Activated CD4-positive, alpha-beta T cell treated with anti-CD3 and anti-CD28 coated beads, Interleukin-2, amount 10 ng/mL, durations not matched to agents 24 days and 14 days (primary cell): ENCODE results near the gene THSD1. TPM values are rescaled to one million over a fixed set of nuclear protein-coding genes. Genes with fewer than 3 reads are reported as not detected.
A peak's percentile ranks its signal among the peaks of the same experiment; 100 is the strongest.

Experiments
- DNase-seq: peaks from one replicate; pipeline ENCODE4 v3.0.0; 2022
- H3K27ac Mint-ChIP-seq: one replicate; pipeline ENCODE4 v1.8.0; 2022; ENCODE audit warnings: mild to moderate bottlenecking, mixed read lengths
- H3K27me3 Mint-ChIP-seq: one replicate; pipeline ENCODE4 v1.8.0; 2022; ENCODE audit warnings: mixed read lengths
- H3K36me3 Mint-ChIP-seq: one replicate; pipeline ENCODE4 v1.8.0; 2022; ENCODE audit warnings: low read depth, mild to moderate bottlenecking, mixed read lengths
- H3K4me1 Mint-ChIP-seq: one replicate; pipeline ENCODE4 v1.8.0; 2021; ENCODE audit warnings: mixed read lengths
- H3K4me3 Mint-ChIP-seq: one replicate; pipeline ENCODE4 v1.8.0; 2022; ENCODE audit warnings: mild to moderate bottlenecking, moderate library complexity, mixed read lengths
- H3K9me3 Mint-ChIP-seq: one replicate; pipeline ENCODE4 v1.8.0; 2021; ENCODE audit warnings: mixed read lengths
- intact Hi-C: fragments of 100-400 bp; cut with micrococcal nuclease; formaldehyde crosslinking; loops from one replicate; pipeline ENCODE4 v1.15.1; 2023
- total RNA-seq: library from RNA; stranded (reverse); gene quantifications from 2 replicates; pipeline ENCODE4 v1.2.3, GENCODE V29; 2022

Gene THSD1, protein sequence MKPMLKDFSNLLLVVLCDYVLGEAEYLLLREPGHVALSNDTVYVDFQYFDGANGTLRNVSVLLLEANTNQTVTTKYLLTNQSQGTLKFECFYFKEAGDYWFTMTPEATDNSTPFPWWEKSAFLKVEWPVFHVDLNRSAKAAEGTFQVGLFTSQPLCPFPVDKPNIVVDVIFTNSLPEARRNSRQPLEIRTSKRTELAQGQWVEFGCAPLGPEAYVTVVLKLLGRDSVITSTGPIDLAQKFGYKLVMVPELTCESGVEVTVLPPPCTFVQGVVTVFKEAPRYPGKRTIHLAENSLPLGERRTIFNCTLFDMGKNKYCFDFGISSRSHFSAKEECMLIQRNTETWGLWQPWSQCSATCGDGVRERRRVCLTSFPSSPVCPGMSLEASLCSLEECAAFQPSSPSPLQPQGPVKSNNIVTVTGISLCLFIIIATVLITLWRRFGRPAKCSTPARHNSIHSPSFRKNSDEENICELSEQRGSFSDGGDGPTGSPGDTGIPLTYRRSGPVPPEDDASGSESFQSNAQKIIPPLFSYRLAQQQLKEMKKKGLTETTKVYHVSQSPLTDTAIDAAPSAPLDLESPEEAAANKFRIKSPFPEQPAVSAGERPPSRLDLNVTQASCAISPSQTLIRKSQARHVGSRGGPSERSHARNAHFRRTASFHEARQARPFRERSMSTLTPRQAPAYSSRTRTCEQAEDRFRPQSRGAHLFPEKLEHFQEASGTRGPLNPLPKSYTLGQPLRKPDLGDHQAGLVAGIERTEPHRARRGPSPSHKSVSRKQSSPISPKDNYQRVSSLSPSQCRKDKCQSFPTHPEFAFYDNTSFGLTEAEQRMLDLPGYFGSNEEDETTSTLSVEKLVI
- 0.14 and 0.21 TPM in 2 replicates for total RNA-seq

- peaks cover 29% of the 10 kb centered on the region for H3K27me3 Mint-ChIP-seq
- H3K4me1 Mint-ChIP-seq = peaks cover 14% of the 10 kb centered on the region
- peak within 1 kb of the TSS; percentile 77 for H3K4me3 Mint-ChIP-seq
- intact Hi-C loops = loop anchor here (2.0 to 5.0 kb wide), 2 partner anchors 46 to 393 kb away; partner anchors contain the start of genes ALG11 and VPS36
- H3K36me3 Mint-ChIP-seq = peaks cover 10% of the 10 kb centered on the region
- peak; percentile 67 for DNase-seq
- H3K27ac Mint-ChIP-seq = no peak within 1 kb of the TSS
- H3K9me3 Mint-ChIP-seq = no peaks in the 10 kb centered on the region
Measured at GRCh38 chr13:52405767-52406494, at the start of gene THSD1. TSS of gene THSD1 (minus strand) at chr13:52406172. CDS start at chr13:52402600, 3,572 bp downstream.

GRCh38 chr13:52455677-52456041, 49.7 kb upstream of the THSD1 start:
- Mint-ChIP-seq H3K9me3 (no peaks in the 10 kb centered on the region), H3K4me1 (peaks cover 50% of the 10 kb centered on the region), H3K4me3 (peak overlapping the region; percentile 97), H3K27ac (peak overlapping the region; percentile 90), H3K27me3 (no peaks in the 10 kb centered on the region), H3K36me3 (peaks cover 17% of the 10 kb centered on the region)
- intact Hi-C loops = loop anchor here (1.0 to 10.0 kb wide), 6 partner anchors 162 to 1002 kb away; partner anchors contain the start of genes ALG11, INTS6, SUGT1 and WDFY2
- DNase-seq = peak; percentile 94

- peak within 1 kb of the TSS; percentile 91 for H3K27ac Mint-ChIP-seq
- peaks cover 16% of the 10 kb centered on the region for H3K36me3 Mint-ChIP-seq
- H3K4me3 Mint-ChIP-seq = peak within 1 kb of the TSS; percentile 97
- H3K4me1 Mint-ChIP-seq = peaks cover 49% of the 10 kb centered on the region
- intact Hi-C loops = loop anchor here (1.0 to 10.0 kb wide), 7 partner anchors 48 to 1002 kb away; partner anchors contain the start of genes ALG11, INTS6, SUGT1 and THSD1
- peak; percentile 98 for DNase-seq
- H3K27me3 Mint-ChIP-seq = no peaks in the 10 kb centered on the region
- H3K9me3 Mint-ChIP-seq = no peaks in the 10 kb centered on the region
Measured at GRCh38 chr13:52454820-52455676, 49.1 kb upstream of the THSD1 start, which contains the start of gene CKAP2. TSS of gene CKAP2 (plus strand) at chr13:52455478. CDS start at chr13:52455557, 79 bp downstream.

- no peaks in the 10 kb centered on the region for H3K27me3 Mint-ChIP-seq
- H3K27ac Mint-ChIP-seq = peak overlapping the region; percentile 91
- H3K4me1 Mint-ChIP-seq = peaks cover 45% of the 10 kb centered on the region
- H3K36me3 Mint-ChIP-seq = peaks cover 16% of the 10 kb centered on the region
- peak; percentile 77 for DNase-seq
- H3K4me3 Mint-ChIP-seq = peak overlapping the region; percentile 97
- no peaks in the 10 kb centered on the region for H3K9me3 Mint-ChIP-seq
- intact Hi-C loops = loop anchor here (5.0 to 10.0 kb wide), 3 partner anchors 47 to 870 kb away; partner anchors contain the start of genes THSD1 and WDFY2
Measured at GRCh38 chr13:52454459-52454819, 48.5 kb upstream of the THSD1 start.

DNA sequence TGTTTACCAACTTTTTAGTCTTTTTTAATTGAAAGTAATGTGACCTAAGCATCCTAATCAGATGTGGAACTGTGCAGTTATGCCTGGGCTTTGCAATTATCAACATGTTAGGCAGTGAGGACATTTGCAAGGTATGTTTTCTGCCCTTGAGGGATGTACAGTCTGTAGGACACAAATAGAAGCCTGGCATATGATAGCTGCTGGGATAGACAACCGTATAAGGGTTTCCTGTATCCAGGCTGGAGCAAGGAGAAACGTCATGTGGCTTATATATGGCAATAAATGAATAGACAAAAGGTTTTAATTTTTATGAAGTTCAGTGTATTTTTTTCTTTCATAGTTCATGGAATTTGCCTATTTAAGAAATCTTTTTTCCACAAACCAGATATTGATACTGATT, 46.5 kb upstream of the THSD1 start:
- intact Hi-C loops = loop anchor here (5.0 to 10.0 kb wide), 3 partner anchors 45 to 868 kb away; partner anchors contain the start of genes THSD1 and WDFY2
- no peaks in the 10 kb centered on the region for H3K27me3 Mint-ChIP-seq
- peaks cover 13% of the 10 kb centered on the region for H3K36me3 Mint-ChIP-seq
- H3K4me3 Mint-ChIP-seq = no peak overlapping the region
- no peaks in the 10 kb centered on the region for H3K9me3 Mint-ChIP-seq
- peaks cover 48% of the 10 kb centered on the region for H3K4me1 Mint-ChIP-seq
- H3K27ac Mint-ChIP-seq = no peak overlapping the region
- no peak for DNase-seq

GRCh38 chr13:52451135-52451804, 45.3 kb upstream of the THSD1 start:
- DNase-seq = no peak

GRCh38 chr13:52450793-52451116, 44.8 kb upstream of the THSD1 start:
- peak overlapping the region; percentile 93 for H3K4me3 Mint-ChIP-seq
- intact Hi-C loops = loop anchor here (1.0 to 10.0 kb wide), 8 partner anchors 43 to 866 kb away; partner anchors contain the start of genes ALG11, SUGT1, THSD1 and WDFY2
- no peaks in the 10 kb centered on the region for H3K9me3 Mint-ChIP-seq
- H3K36me3 Mint-ChIP-seq = peaks cover 11% of the 10 kb centered on the region
- peak overlapping the region; percentile 91 for H3K27ac Mint-ChIP-seq
- H3K4me1 Mint-ChIP-seq = peaks cover 35% of the 10 kb centered on the region
- H3K27me3 Mint-ChIP-seq = no peaks in the 10 kb centered on the region
- DNase-seq = no peak

More at GRCh38 chr13:52451135-52451804, 45.3 kb upstream of the THSD1 start:
- Mint-ChIP-seq H3K9me3 (no peaks in the 10 kb centered on the region), H3K27ac (peak overlapping the region; percentile 91), H3K4me3 (peak overlapping the region; percentile 93), H3K4me1 (peaks cover 38% of the 10 kb centered on the region), H3K27me3 (no peaks in the 10 kb centered on the region), H3K36me3 (peaks cover 11% of the 10 kb centered on the region)
- intact Hi-C loops = loop anchor here (2.0 to 10.0 kb wide), 5 partner anchors 44 to 866 kb away; partner anchors contain the start of genes ALG11, THSD1 and WDFY2

- peak; percentile 99 for DNase-seq
- Mint-ChIP-seq H3K27ac (peak within 1 kb of the TSS; percentile 92), H3K27me3 (no peaks in the 10 kb centered on the region), H3K9me3 (no peaks in the 10 kb centered on the region), H3K4me3 (peak within 1 kb of the TSS; percentile 93), H3K4me1 (peaks cover 33% of the 10 kb centered on the region), H3K36me3 (peaks cover 11% of the 10 kb centered on the region)
- intact Hi-C loops = loop anchor here (1.0 to 10.0 kb wide), 8 partner anchors 43 to 865 kb away; partner anchors contain the start of genes ALG11, SUGT1, THSD1 and WDFY2
Measured at GRCh38 chr13:52450012-52450792, 44.2 kb upstream of the THSD1 start, which contains the start of gene VPS36. TSS of gene VPS36 (minus strand) at chr13:52450634. CDS start at chr13:52450594, 40 bp downstream.

DNA sequence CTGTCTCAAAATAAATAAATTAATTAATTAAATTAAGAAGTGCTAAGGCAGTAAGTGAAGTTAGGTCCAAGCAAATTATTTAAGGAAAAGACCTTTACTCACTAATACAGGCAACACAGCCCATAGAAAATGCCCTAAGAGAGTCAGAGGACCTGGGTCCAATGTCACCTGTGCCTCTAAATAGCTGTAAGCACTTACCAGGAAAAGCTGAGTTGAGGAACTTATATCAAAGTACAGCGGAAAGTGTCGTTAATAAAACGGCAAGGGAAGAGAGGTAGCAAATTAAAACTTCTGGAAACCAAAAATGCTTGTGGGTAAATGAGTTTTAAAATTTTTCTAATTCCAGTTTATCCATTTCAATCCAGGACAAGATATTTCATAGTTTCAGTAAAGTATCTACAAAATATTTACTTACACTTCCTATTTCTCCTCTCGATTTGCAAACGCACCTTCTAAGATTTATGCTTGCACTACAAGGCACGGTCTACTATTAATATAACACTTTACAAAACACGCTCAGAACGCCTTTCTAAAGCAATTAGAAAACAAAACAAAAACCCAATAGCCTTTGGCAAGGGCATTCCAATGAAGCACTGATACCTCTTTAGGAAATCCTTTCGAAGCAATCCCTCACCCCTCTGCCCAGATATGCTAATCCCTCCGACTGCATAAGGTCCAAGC, 43.5 kb upstream of the THSD1 start:
- H3K27ac Mint-ChIP-seq = peak overlapping the region; percentile 92
- H3K9me3 Mint-ChIP-seq = no peaks in the 10 kb centered on the region
- intact Hi-C loops = loop anchor here (1.0 to 10.0 kb wide), 8 partner anchors 42 to 865 kb away; partner anchors contain the start of genes ALG11, SUGT1, THSD1 and WDFY2
- H3K36me3 Mint-ChIP-seq = peaks cover 14% of the 10 kb centered on the region
- peaks cover 30% of the 10 kb centered on the region for H3K4me1 Mint-ChIP-seq
- peak overlapping the region; percentile 93 for H3K4me3 Mint-ChIP-seq
- DNase-seq = no peak
- H3K27me3 Mint-ChIP-seq = no peaks in the 10 kb centered on the region

DNA sequence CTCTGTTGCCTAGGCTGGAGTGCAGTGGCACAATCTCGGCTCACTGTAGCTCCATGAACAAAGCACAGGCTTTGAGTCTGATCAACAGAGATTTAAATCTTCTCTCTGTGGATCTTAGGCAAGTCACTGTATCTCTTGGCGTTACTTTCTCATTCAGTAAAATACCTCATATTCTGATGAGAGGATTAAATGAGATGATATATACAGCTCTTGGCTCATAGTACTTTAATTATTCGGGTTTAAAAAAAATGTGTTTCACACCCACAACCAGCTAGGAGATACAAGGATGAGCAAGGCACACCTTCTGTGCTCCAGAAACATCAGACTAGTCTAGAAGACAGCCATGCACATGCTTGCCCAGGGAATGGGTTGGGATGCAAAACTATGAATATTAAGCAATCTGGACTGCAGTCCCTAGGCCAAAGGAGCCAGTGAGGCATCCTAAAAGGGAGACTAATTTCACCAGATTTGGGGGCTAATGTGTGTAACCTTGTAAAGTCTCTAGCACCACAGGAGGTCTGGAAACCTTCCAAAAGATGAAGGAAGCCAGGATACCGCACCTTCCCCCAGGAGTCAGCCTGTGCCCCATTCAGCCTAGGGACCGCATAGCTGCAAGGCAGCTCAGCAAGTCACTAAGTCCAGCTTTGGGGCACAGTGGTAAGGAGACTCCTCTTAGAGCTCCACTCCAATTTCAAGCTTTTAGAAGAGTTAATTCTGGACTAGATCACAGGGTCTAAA, 42.0 kb upstream of the THSD1 start:
- Mint-ChIP-seq H3K9me3 (no peaks in the 10 kb centered on the region), H3K36me3 (peaks cover 16% of the 10 kb centered on the region), H3K27ac (no peak overlapping the region), H3K27me3 (no peaks in the 10 kb centered on the region), H3K4me1 (peaks cover 18% of the 10 kb centered on the region), H3K4me3 (peak overlapping the region; percentile 32)
- no peak for DNase-seq
- intact Hi-C loops = no loop called here
